SK-N-SH (cell line): Measurements from ENCODE around the gene RMND1. TPM values are rescaled to one million over a fixed set of nuclear protein-coding genes. Genes with fewer than 3 reads are reported as not detected.

ENCODE experiments used
- CTCF ChIA-PET: fragments of 300-600, 350-600 bp; formaldehyde crosslinking; extraction: SDS; loops from one replicate; lab custom pipeline; 2021; lab: Yijun Ruan, JAX
- POLR2A ChIA-PET: fragments of 350-600 bp; sonication (Branson Sonifier 250); formaldehyde crosslinking; extraction: SDS; loops from one replicate; lab custom pipeline; 2020; ENCODE audit warnings: antibody characterized with exemption, inconsistent platforms; lab: Yijun Ruan, JAX
- DNase-seq: peaks from one replicate; pipeline ENCODE4 v3.0.0; 2012
- H2AFZ ChIP-seq: fragments of 200-600 bp; sonication (generic); 2 replicates; pipeline ENCODE4 v1.8.1; 2016; ENCODE audit warnings: antibody characterized with exemption, mild to moderate bottlenecking, low read depth
- H3F3A ChIP-seq: fragments of 200-600 bp; sonication (generic); replicated peaks from 2 replicates; pipeline ENCODE3; 2016; ENCODE audit warnings: antibody characterized with exemption, mild to moderate bottlenecking; ENCODE audit not compliant: insufficient read depth
- H3K27ac ChIP-seq, 2 experiments: fragments of 200-500 bp in 1 of 2; fragments of 200-600 bp in 1 of 2; sonication (Bioruptor generic) in 1 of 2; sonication (generic), shearing (Covaris generic) in 1 of 2; 2 replicates each; pipeline versions ENCODE4 v1.5.1 to v1.6.1; 2014 to 2016; ENCODE audit warnings: low read depth in 2 of 2, inconsistent platforms in 1 of 2, low read length in 1 of 2, mild to moderate bottlenecking in 1 of 2, mixed read lengths in 1 of 2
- H3K27me3 ChIP-seq: fragments of 200-600 bp; sonication (generic), shearing (Covaris generic); 2 replicates; pipeline ENCODE4 v1.6.1; 2016; ENCODE audit warnings: mixed run types; ENCODE audit not compliant: insufficient read depth
- H3K36me3 ChIP-seq, 2 experiments: fragments of 200-500 bp in 1 of 2; fragments of 200-600 bp in 1 of 2; sonication (Bioruptor generic) in 1 of 2; sonication (generic) in 1 of 2; replicated peaks in 1 of 2; 2 replicates each; pipeline versions ENCODE3 to v1.5.1; 2014 to 2016; ENCODE audit warnings: low read length in 1 of 2, mild to moderate bottlenecking in 1 of 2; ENCODE audit not compliant: insufficient read depth in 2 of 2, control insufficient read depth in 1 of 2
- H3K4me1 ChIP-seq, 2 experiments: fragments of 200-500 bp in 1 of 2; fragments of 200-600 bp in 1 of 2; sonication (Bioruptor generic) in 1 of 2; sonication (generic), shearing (Covaris generic) in 1 of 2; 2 replicates each; pipeline versions ENCODE4 v1.5.1 to v1.6.1; 2014 to 2016; ENCODE audit warnings: low read depth in 1 of 2, low read length in 1 of 2, mixed run types in 1 of 2; ENCODE audit not compliant: insufficient read depth in 2 of 2, control insufficient read depth in 1 of 2
- H3K4me2 ChIP-seq: fragments of 200-600 bp; sonication (generic), shearing (Covaris generic); 2 replicates; pipeline ENCODE4 v1.6.1; 2017; ENCODE audit warnings: mixed run types
- H3K4me3 ChIP-seq, 2 experiments: fragments of 200-500 bp in 1 of 2; fragments of 200-600 bp in 1 of 2; sonication (Bioruptor generic) in 1 of 2; sonication (generic), shearing (Covaris generic) in 1 of 2; 2 replicates each; pipeline versions ENCODE4 v1.5.1 to v1.8.1; 2014 to 2016; ENCODE audit warnings: low read depth in 2 of 2, inconsistent platforms in 1 of 2, low read length in 1 of 2, mild to moderate bottlenecking in 1 of 2, mixed read lengths in 1 of 2, moderate library complexity in 1 of 2
- H3K79me2 ChIP-seq: fragments of 200-600 bp; sonication (generic); 2 replicates; pipeline ENCODE4 v1.8.1; 2017; ENCODE audit warnings: mild to moderate bottlenecking; ENCODE audit not compliant: insufficient read depth
- H3K9ac ChIP-seq: fragments of 200-600 bp; sonication (generic); 2 replicates; pipeline ENCODE4 v1.6.1; 2017; ENCODE audit warnings: mixed run types
- H3K9me2 ChIP-seq: fragments of 200-600 bp; sonication (generic); 2 replicates; pipeline ENCODE4 v1.6.1; 2017; ENCODE audit warnings: mixed run types
- H3K9me3 ChIP-seq: fragments of 200-600 bp; sonication (generic); 2 replicates; pipeline ENCODE4 v1.6.1; 2017; ENCODE audit warnings: mixed run types, mild to moderate bottlenecking, moderate library complexity
- H4K20me1 ChIP-seq: fragments of 200-600 bp; sonication (generic); 2 replicates; pipeline ENCODE4 v1.6.1; 2017; ENCODE audit warnings: mild to moderate bottlenecking, mixed run types; ENCODE audit not compliant: insufficient read depth
- EP300 ChIP-seq, 2 experiments: IDR thresholded peaks; 2 replicates each; pipeline versions ENCODE4 v1.4.0 to v1.6.1; 2012; ENCODE audit warnings: borderline replicate concordance in 1 of 2, low read depth in 1 of 2, low read length in 1 of 2
- FOSL2 ChIP-seq: IDR thresholded peaks from 2 replicates; pipeline ENCODE4 v1.4.0; 2012; ENCODE audit warnings: low read depth, mild to moderate bottlenecking, moderate library complexity, borderline replicate concordance
- FOXJ3 ChIP-seq: sonication (generic); formaldehyde crosslinking; IDR thresholded peaks from 2 replicates; pipeline ENCODE4 v1.5.1; 2020; ENCODE audit warnings: mild to moderate bottlenecking, missing genetic modification reagents
- GABPA ChIP-seq: IDR thresholded peaks from 2 replicates; pipeline ENCODE4 v1.4.0; 2012; ENCODE audit warnings: low read depth, mild to moderate bottlenecking
- GATA2 ChIP-seq: sonication (generic); formaldehyde crosslinking; IDR thresholded peaks from 2 replicates; pipeline ENCODE4 v1.5.0; 2020; ENCODE audit warnings: mild to moderate bottlenecking, missing genetic modification reagents
- IRF3 ChIP-seq: fragments of 150-350 bp; IDR thresholded peaks from 2 replicates; pipeline ENCODE4 v1.6.1; 2016; ENCODE audit warnings: mild to moderate bottlenecking, low read depth, low read length
- JUND ChIP-seq: IDR thresholded peaks from 2 replicates; pipeline ENCODE4 v1.4.0; 2012
- MEF2A ChIP-seq: IDR thresholded peaks from 2 replicates; pipeline ENCODE4 v1.4.0; 2012; ENCODE audit warnings: low read depth, borderline replicate concordance
- MXI1 ChIP-seq: IDR thresholded peaks from 2 replicates; pipeline ENCODE4 v1.6.1; 2012; ENCODE audit warnings: mild to moderate bottlenecking, low read depth, low read length, improper control_type of control experiment
- NFIC ChIP-seq: IDR thresholded peaks from 2 replicates; pipeline ENCODE4 v1.4.0; 2012; ENCODE audit warnings: borderline replicate concordance
- NRF1 ChIP-seq: IDR thresholded peaks from 2 replicates; pipeline ENCODE4 v1.6.1; 2012; ENCODE audit warnings: low read depth, mild to moderate bottlenecking, low read length
- POLR2AphosphoS5 ChIP-seq: IDR thresholded peaks from 2 replicates; pipeline ENCODE4 v1.6.1; 2012; ENCODE audit warnings: low read depth, low read length
- RCOR1 ChIP-seq: fragments of 150-350 bp; IDR thresholded peaks from 2 replicates; pipeline ENCODE4 v1.6.1; 2017; ENCODE audit warnings: antibody characterized with exemption, low read length
- RXRA ChIP-seq: IDR thresholded peaks from 2 replicates; pipeline ENCODE4 v1.4.0; 2012; ENCODE audit warnings: low read depth, mild to moderate bottlenecking, borderline replicate concordance
- SIN3A ChIP-seq: IDR thresholded peaks from 2 replicates; pipeline ENCODE4 v1.6.1; 2012; ENCODE audit warnings: low read depth, mild to moderate bottlenecking, low read length, moderate library complexity, borderline replicate concordance
- TCF12 ChIP-seq: IDR thresholded peaks from 2 replicates; pipeline ENCODE4 v1.4.0; 2012
- YY1 ChIP-seq: IDR thresholded peaks from 2 replicates; pipeline ENCODE4 v1.4.0; 2012; ENCODE audit warnings: low read depth, mild to moderate bottlenecking
- WGBS: methylation state at CpG from one replicate; pipeline ENCODE4 v1.1.6; 2017; ENCODE audit warnings: low lambda C conversion rate; 5-methylcytosine and 5-hydroxymethylcytosine counted together
- polyA plus RNA-seq, 3 experiments: library from polyadenylated mRNA; depleted of rRNA; stranded (reverse); fragments of >200 nt; gene quantifications; 2 replicates each; pipeline ENCODE4 v1.2.3, GENCODE V29; 2012
- TF ChIP-seq, protein P1 (sequence below): fragments of 200-600 bp; sonication (generic); IDR thresholded peaks from 2 replicates; pipeline ENCODE4 v1.6.1; 2017; ENCODE audit warnings: antibody characterized with exemption, mild to moderate bottlenecking, moderate library complexity
- TF ChIP-seq, protein P2 (sequence below): fragments of 150-350 bp; IDR thresholded peaks from 2 replicates; pipeline ENCODE4 v1.6.1; 2017; ENCODE audit warnings: antibody characterized with exemption, low read length, low read depth, borderline replicate concordance

RMND1 gene
- polyA plus RNA-seq, 1 of the 3 experiments (the other 2 are of a cell fraction) = 14.8 TPM

DNA sequence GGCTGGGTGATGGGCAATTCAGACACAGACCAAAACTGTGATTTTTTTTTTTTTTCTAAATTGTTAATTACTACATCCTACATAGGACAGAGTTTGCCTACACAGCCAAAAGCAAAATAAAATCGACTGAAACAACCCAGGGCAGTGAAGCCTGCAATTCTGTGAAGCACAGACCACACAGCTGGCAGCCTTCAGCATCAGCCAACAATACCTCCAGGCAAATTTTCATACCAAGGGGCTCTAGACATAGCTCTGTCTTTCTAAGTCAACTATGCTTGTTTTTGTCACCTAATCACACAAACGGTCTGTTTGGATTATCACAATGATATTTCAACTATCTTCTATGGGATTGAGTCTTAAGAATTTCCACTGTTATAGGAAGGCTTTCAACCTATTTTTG lies 17.6 kb downstream of the RMND1 start:
- POLR2A ChIA-PET = no interaction called here
- no peaks in the 10 kb centered on the region for H3K9me3 ChIP-seq
- H4K20me1 ChIP-seq = peaks cover 11% of the 10 kb centered on the region; the same call in 1 of the 2 replicates
- 25% methylated on average over 2 of the region's 2 CpGs for WGBS
- TF ChIP-seq, protein P1, sequence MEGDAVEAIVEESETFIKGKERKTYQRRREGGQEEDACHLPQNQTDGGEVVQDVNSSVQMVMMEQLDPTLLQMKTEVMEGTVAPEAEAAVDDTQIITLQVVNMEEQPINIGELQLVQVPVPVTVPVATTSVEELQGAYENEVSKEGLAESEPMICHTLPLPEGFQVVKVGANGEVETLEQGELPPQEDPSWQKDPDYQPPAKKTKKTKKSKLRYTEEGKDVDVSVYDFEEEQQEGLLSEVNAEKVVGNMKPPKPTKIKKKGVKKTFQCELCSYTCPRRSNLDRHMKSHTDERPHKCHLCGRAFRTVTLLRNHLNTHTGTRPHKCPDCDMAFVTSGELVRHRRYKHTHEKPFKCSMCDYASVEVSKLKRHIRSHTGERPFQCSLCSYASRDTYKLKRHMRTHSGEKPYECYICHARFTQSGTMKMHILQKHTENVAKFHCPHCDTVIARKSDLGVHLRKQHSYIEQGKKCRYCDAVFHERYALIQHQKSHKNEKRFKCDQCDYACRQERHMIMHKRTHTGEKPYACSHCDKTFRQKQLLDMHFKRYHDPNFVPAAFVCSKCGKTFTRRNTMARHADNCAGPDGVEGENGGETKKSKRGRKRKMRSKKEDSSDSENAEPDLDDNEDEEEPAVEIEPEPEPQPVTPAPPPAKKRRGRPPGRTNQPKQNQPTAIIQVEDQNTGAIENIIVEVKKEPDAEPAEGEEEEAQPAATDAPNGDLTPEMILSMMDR = no peak
- TF ChIP-seq, protein P2, sequence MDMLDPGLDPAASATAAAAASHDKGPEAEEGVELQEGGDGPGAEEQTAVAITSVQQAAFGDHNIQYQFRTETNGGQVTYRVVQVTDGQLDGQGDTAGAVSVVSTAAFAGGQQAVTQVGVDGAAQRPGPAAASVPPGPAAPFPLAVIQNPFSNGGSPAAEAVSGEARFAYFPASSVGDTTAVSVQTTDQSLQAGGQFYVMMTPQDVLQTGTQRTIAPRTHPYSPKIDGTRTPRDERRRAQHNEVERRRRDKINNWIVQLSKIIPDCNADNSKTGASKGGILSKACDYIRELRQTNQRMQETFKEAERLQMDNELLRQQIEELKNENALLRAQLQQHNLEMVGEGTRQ = no peak
- TF ChIP-seq IRF3 (no peak), RXRA (no peak), POLR2AphosphoS5 (no peak), MXI1 (no peak), SIN3A (no peak), FOXJ3 (CRISPR knock-in tag) (no peak)
- H3K27ac ChIP-seq = peak overlapping the region in 1 of 2 experiments; percentile 31; a peak in 1 of 4 replicates
- CTCF ChIA-PET = interaction anchor here (0.8 to 3.6 kb wide), 2 partner anchors 17 to 28 kb away, joined by 3 to 16 read pairs; partner anchors contain the start of gene RMND1
- no peaks in the 10 kb centered on the region for H3K9me2 ChIP-seq
- H3K4me2 ChIP-seq = no peak overlapping the region
- H3K79me2 ChIP-seq = peaks cover 58% of the 10 kb centered on the region
- H3K9ac ChIP-seq = no peak overlapping the region
- no peaks in the 10 kb centered on the region for H3K27me3 ChIP-seq
- peaks cover 38 to 47% of the 10 kb centered on the region in 2 experiments for H3K36me3 ChIP-seq
- DNase-seq = no peak
- H3K4me1 ChIP-seq = peaks cover 0 to 18% of the 10 kb centered on the region in 2 experiments; a peak in 2 of 4 replicates
- no peak overlapping the region for H2AFZ ChIP-seq
- no peak overlapping the region for H3K4me3 ChIP-seq
- peaks cover 5% of the 10 kb centered on the region for H3F3A ChIP-seq

- CTCF ChIA-PET = no interaction called here
- H3K9ac ChIP-seq = no peak overlapping the region
- no peak for TF ChIP-seq GABPA
- no peak for TF ChIP-seq FOSL2
- TF ChIP-seq YY1 = no peak
- no peak for TF ChIP-seq NFIC
- no peak for TF ChIP-seq GATA2
- no peak for TF ChIP-seq NRF1
- TF ChIP-seq RCOR1 = no peak
- TF ChIP-seq MEF2A = no peak
- no peak for TF ChIP-seq EP300 (IDR thresholded peaks at IDR 0.05; ENCODE audit: borderline replicate concordance in 1 of 2, low read depth in 1 of 2, low read length in 1 of 2)
- no peak for TF ChIP-seq TCF12
- TF ChIP-seq JUND = no peak
- TF ChIP-seq RXRA = no peak
- DNase-seq = no peak
- no peak overlapping the region for H2AFZ ChIP-seq
- H3F3A ChIP-seq = peaks cover 6% of the 10 kb centered on the region
- H3K9me2 ChIP-seq = no peaks in the 10 kb centered on the region
- peaks cover 0 to 14% of the 10 kb centered on the region in 2 experiments; a peak in 2 of 4 replicates for H3K4me1 ChIP-seq
- H3K36me3 ChIP-seq = peaks cover 47 to 58% of the 10 kb centered on the region in 2 experiments
- no peaks in the 10 kb centered on the region for H3K27me3 ChIP-seq
- no peak overlapping the region for H3K27ac ChIP-seq
- WGBS = 76% methylated on average over 4 of the region's 4 CpGs
- POLR2A ChIA-PET = no interaction called here
- peaks cover 41% of the 10 kb centered on the region for H3K79me2 ChIP-seq
- H4K20me1 ChIP-seq = peaks cover 11% of the 10 kb centered on the region; the same call in 1 of the 2 replicates
- no peak overlapping the region for H3K4me2 ChIP-seq
- no peaks in the 10 kb centered on the region for H3K9me3 ChIP-seq
- H3K4me3 ChIP-seq = no peak overlapping the region
Measured at GRCh38 chr6:151432651-151433050, 19.3 kb downstream of the RMND1 start.
